Stimulated activated CD4-positive, alpha-beta T cell treated with anti-CD3 and anti-CD28 coated beads, Interleukin-1b, Interleukin-23, amount 100 ng/mL, for 24 hours (primary cell): ENCODE data around the gene SYNPO2L.
"Not testable (repeated sequence)": the region's sequence is repeated elsewhere in the genome, so short reads cannot be mapped to it uniquely, and the experiment has no call there.

Experiments
- DNase-seq, 4 experiments: peaks; one replicate each; pipeline ENCODE4 v3.0.0-alpha.2; 2020; ENCODE audit warnings: low read depth in 4 of 4, low spot score in 1 of 4

The SYNPO2L gene, protein sequence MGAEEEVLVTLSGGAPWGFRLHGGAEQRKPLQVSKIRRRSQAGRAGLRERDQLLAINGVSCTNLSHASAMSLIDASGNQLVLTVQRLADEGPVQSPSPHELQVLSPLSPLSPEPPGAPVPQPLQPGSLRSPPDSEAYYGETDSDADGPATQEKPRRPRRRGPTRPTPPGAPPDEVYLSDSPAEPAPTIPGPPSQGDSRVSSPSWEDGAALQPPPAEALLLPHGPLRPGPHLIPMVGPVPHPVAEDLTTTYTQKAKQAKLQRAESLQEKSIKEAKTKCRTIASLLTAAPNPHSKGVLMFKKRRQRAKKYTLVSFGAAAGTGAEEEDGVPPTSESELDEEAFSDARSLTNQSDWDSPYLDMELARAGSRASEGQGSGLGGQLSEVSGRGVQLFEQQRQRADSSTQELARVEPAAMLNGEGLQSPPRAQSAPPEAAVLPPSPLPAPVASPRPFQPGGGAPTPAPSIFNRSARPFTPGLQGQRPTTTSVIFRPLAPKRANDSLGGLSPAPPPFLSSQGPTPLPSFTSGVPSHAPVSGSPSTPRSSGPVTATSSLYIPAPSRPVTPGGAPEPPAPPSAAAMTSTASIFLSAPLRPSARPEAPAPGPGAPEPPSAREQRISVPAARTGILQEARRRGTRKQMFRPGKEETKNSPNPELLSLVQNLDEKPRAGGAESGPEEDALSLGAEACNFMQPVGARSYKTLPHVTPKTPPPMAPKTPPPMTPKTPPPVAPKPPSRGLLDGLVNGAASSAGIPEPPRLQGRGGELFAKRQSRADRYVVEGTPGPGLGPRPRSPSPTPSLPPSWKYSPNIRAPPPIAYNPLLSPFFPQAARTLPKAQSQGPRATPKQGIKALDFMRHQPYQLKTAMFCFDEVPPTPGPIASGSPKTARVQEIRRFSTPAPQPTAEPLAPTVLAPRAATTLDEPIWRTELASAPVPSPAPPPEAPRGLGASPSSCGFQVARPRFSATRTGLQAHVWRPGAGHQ

DNA sequence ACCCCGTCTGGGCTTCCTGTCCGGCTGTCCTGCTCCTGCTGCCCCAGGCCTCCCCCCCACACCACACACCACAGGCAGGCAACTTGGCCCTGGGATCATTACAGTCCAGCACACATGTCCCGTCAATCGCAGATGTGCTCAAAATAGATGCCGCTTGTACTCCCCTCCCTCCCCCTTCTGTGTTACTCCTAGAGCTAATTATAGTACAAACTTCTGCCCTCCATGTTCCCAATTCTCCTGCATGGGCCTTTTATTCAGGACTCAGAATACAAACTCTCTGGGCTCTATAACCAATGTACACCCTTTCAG is at the start of gene SYNPO2L:
Gene SYNPO2L, minus strand, starts transcription at position 40 of the 309 bp plus-strand sequence. CDS start 107 bp downstream, outside the sequence.
- DNase-seq = no peak

GRCh38 chr10:73703924-73704323 is 48.1 kb upstream of the SYNPO2L start:
- DNase-seq = not testable (repeated sequence)

- DNase-seq = not testable (repeated sequence)
Measured at GRCh38 chr10:73698819-73699218, 43.0 kb upstream of the SYNPO2L start.

- not testable (repeated sequence) for DNase-seq
Measured at GRCh38 chr10:73697675-73698159, 41.9 kb upstream of the SYNPO2L start, which contains the start of gene AGAP5. Gene AGAP5 (minus strand): TSS chr10:73698109. CDS start chr10:73697755, 354 bp downstream.

DNA sequence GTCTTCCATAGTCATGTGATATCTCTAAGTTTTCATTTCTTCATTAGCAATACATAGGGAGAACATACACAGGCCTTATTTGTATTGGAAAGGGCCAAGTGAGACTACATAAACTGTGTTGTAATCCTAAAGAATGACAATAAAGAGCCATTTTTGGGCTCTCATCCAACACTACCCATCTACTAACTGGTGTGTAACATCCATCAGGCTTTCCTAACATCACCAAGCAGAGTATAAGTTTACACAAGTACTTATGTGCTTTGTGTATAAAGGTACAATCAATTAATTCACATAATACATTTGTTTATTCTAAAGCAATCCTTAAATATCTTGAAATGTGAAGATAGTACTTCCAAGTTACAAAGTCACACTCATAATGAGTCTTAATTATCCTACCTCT is 39.5 kb upstream of the SYNPO2L start:
- not testable (repeated sequence) for DNase-seq

- not testable (repeated sequence) for DNase-seq
Measured at GRCh38 chr10:73690755-73691154, 34.9 kb upstream of the SYNPO2L start.

- DNase-seq = not testable (repeated sequence)
Measured at GRCh38 chr10:73689596-73689995, 33.8 kb upstream of the SYNPO2L start.

GRCh38 chr10:73687641-73688040 is 31.8 kb upstream of the SYNPO2L start:
- not testable (repeated sequence) for DNase-seq

DNA sequence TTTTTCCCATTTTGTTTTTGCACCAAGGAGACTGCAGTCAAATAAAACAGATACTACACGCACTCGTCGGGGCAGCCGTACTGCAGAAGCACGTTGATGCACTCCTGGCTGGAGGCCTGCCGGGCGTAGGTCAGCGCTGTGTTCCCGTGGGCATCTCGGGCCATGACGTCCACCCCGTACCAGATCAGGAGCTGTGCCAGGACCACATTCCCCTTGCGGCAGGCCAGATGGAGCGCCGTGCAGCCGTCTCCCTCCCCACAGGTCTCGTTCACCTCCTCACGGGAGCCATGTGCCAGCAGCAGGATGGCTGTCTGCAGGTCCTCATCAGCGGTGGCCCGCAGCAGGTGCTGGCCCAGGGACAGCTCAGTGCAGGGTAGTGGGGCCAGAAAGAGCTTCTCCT is 18.7 kb upstream of the SYNPO2L start:
- DNase-seq = not testable (repeated sequence)

GRCh38 chr10:73668378-73668777 is 12.5 kb upstream of the SYNPO2L start:
- DNase-seq = not testable (repeated sequence)

GRCh38 chr10:73666153-73666809 is 10.5 kb upstream of the SYNPO2L start:
- DNase-seq = not testable (repeated sequence)

DNA sequence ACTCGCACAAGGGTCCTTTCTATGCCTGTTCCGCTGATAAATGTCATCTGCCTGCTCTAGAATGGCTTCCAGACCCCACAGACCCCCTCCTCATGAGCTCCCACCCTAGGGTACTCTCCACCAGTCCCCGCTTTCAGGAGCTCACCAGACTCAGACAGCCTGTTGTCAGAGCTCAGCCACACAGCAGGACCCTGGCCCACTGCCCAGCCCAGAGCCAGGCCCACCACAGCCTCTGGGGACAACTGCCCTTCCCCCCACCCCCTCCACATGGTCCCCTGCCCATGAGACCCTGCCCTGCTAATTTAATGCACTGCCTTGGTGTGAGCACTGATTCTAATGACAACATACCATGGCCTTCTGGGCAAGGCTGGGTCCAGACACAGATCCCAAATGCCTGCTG is 9.8 kb upstream of the SYNPO2L start:
- DNase-seq = not testable (repeated sequence)

GRCh38 chr10:73664156-73665040 is 8.6 kb upstream of the SYNPO2L start:
- DNase-seq = not testable (repeated sequence)

GRCh38 chr10:73663621-73664020 is 7.8 kb upstream of the SYNPO2L start:
- DNase-seq = not testable (repeated sequence)

- DNase-seq = not testable (repeated sequence)
Measured at GRCh38 chr10:73662705-73663104, 6.9 kb upstream of the SYNPO2L start.

DNA sequence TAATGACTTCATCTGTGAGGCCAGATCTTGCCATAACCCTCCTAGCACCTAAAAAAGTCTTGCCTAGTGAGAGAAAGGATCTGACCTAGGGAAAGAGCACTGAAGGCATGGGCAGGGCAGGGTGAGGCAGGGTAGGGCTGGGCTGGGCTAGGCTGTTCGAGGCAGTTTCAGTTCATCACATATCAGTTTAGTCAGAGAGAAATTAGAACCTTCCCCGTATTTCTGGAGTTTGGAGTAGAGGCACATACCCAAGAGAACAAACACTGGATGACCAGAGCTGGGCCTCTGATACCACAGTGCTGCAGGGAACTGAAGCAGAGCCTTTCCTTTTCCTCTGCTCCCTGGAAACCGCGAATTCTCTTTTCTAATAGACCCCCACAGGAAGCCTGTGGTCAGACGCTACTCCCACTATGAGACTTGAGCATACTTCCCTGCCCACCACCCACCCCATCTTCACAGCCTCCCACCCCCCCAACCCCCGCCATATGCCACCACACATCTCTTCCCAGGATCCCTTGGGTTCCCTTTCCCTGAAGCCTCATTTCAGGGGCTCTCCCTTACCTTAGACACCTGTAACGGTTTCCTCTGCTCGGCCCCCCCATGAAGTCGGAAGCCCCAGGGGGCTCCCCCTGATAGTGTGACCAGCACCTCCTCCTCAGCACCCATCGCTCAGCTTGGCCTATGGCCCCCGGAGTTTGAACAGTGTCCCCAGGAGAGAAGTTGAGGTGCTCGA is 406 bp downstream of the SYNPO2L start:
- no peak for DNase-seq

- no peak for DNase-seq
Measured at GRCh38 chr10:73653701-73654100, 2.1 kb downstream of the SYNPO2L start.

- DNase-seq = no peak
Measured at GRCh38 chr10:73653195-73653594, 2.6 kb downstream of the SYNPO2L start.
